ENCODE measurements around the gene ZFHX2. TPM values are rescaled to one million over a fixed set of nuclear protein-coding genes. Genes with fewer than 3 reads are reported as not detected.

The ZFHX2 gene
- total RNA-seq, 1 donor = under 0.01 TPM

GRCh38 chr14:23582906-23583760 is 31.6 kb upstream of the ZFHX2 start:
- TF ChIP-seq CTCF (IDR thresholded peaks at IDR 0.05; ENCODE audit: insufficient read depth, low read depth, low read length) = no peak
- no peak for DNase-seq (ENCODE audit: low read depth)
- no peak overlapping the region for H3K4me3 ChIP-seq (ENCODE audit: low read depth, low read length)

- no peak for DNase-seq (ENCODE audit: low read depth)
- no peak for TF ChIP-seq CTCF (IDR thresholded peaks at IDR 0.05; ENCODE audit: insufficient read depth, low read depth, low read length)
- no peak overlapping the region for H3K4me3 ChIP-seq (ENCODE audit: low read depth, low read length)
Measured at GRCh38 chr14:23580948-23581281, 29.4 kb upstream of the ZFHX2 start.

GRCh38 chr14:23580152-23580926 is 28.8 kb upstream of the ZFHX2 start:
- no peak for DNase-seq (ENCODE audit: low read depth)
- no peak overlapping the region for H3K4me3 ChIP-seq (ENCODE audit: low read depth, low read length)
- no peak for TF ChIP-seq CTCF (IDR thresholded peaks at IDR 0.05; ENCODE audit: insufficient read depth, low read depth, low read length)

DNA sequence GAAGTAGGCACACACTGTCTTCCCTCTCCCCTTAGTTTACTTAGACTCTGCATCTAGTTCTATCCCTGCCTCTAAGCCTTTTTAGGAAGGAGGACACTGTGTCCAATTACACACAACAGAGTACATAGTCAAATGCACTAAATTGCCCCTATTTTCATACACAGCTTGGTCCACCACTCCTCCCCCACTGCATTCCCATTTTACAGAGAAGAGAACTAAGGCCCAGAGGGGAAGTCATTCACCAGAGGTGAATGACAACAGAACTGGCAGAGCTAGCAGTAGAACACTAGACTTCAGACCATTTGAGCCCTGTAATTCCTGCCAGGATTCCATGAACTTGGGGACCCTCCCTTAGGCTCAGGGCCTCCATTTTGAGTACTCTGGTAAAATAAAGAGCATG is 28.2 kb upstream of the ZFHX2 start:
- TF ChIP-seq CTCF (IDR thresholded peaks at IDR 0.05; ENCODE audit: insufficient read depth, low read depth, low read length) = no peak

DNA sequence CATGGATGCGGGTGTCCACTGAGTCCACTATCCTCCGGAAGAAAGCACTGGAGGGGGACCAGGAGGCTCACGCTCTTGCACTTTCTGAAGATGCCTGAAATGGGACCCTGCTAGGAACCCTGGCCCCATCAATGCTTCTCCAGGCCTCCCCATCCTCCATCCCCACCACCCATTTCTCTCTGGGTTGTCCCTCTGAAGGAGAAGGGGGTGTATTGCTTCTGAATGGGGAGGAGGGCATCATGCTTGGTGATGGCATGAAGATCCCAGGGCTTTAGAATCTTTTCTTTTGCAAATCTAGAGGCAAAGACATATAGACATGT is 27.7 kb upstream of the ZFHX2 start:
- no peak for DNase-seq (ENCODE audit: low read depth)
- TF ChIP-seq CTCF (IDR thresholded peaks at IDR 0.05; ENCODE audit: insufficient read depth, low read depth, low read length) = no peak
- H3K4me3 ChIP-seq (ENCODE audit: low read depth, low read length) = no peak overlapping the region

More for the DNA sequence above, 28.2 kb upstream of the ZFHX2 start:
- no peak overlapping the region for H3K4me3 ChIP-seq (ENCODE audit: low read depth, low read length)
- no peak for DNase-seq (ENCODE audit: low read depth)

- H3K4me3 ChIP-seq (ENCODE audit: low read depth, low read length) = no peak within 1 kb of the TSS
- no peak for TF ChIP-seq CTCF (IDR thresholded peaks at IDR 0.05; ENCODE audit: insufficient read depth, low read depth, low read length)
- DNase-seq (ENCODE audit: low read depth) = no peak
Measured at GRCh38 chr14:23578560-23579310, 27.2 kb upstream of the ZFHX2 start, which contains the start of gene JPH4. JPH4 (minus strand) TSS chr14:23578790; CDS start chr14:23577453, 1,337 bp downstream.

Data from fibroblast of villous mesenchyme (primary cell).